ENCODE results near the gene ZSCAN26.

The ZSCAN26 gene

DNA sequence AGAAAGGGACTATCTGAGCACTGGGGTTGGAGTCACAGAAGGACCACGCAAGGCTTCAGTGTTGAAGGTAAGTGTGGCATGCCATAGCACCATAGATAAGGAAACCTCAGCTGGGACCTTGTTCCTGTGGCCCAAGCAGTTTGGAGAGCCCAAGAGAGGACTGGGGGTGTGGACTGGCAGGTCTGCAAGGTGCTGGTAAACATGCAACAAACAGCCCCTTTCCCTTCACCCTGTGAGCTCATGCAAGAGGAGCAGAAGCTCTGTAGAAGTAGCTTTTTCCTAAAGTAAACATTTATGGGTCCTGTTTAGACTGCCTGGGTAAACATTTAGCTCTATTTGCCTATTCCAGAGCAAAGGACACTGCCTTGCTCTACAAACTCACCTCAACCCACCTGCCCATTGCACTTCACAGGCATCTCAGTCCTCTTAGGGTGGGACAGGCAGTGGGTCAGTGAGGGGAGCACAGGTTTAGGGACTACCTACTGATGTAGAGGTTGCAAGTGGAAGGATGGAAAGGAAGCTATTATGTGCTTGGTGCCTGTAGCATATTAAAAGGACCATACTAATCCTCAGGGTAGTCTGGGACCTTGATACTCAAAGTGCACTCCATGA lies 57.0 kb downstream of the ZSCAN26 start:
- no peaks in the 10 kb centered on the region for H3K4me1 Mint-ChIP-seq (ENCODE audit: low read depth)
- peaks cover 7% of the 10 kb centered on the region for H3K27me3 Mint-ChIP-seq
- peaks cover 24% of the 10 kb centered on the region for H3K36me3 Mint-ChIP-seq (ENCODE audit: low read depth)
- H3K27ac Mint-ChIP-seq = no peak overlapping the region
- peaks cover 26% of the 10 kb centered on the region for H3K9me3 Mint-ChIP-seq
- no peak for DNase-seq
- H3K4me3 Mint-ChIP-seq = no peak overlapping the region

DNA sequence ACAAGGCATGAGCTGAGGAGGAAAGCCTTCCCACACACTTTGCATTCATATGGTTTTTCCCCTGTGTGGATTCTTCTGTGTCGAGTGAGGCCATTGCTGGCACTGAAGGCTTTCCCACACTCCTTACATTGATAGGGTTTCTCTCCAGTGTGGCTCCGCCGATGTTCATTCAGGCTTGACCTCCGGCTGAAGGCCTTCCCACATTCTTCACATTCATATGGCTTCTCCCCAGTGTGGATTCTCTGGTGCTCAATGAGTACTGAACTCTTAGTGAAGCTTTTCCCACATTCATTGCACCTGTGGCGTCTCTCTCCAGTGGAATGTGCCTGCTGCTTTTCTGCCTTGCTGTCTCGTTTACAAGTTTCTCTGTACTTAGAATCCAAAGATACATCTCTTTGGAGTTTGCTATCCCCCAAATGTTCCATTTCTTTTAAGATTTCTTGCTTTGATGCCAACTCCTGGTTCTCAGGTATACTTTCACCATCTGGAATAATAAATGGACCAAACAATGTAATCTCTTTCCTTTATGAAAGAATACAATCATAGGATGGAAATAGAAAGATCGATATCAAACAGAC lies 59.5 kb downstream of the ZSCAN26 start:
- DNase-seq = no peak
- Mint-ChIP-seq H3K27me3 (peaks cover 7% of the 10 kb centered on the region), H3K4me3 (no peak overlapping the region), H3K4me1 (ENCODE audit: low read depth) (no peaks in the 10 kb centered on the region), H3K27ac (no peak overlapping the region), H3K9me3 (peaks cover 30% of the 10 kb centered on the region), H3K36me3 (ENCODE audit: low read depth) (peaks cover 28% of the 10 kb centered on the region)
